Neuronal stem cell (in vitro differentiated cells): ENCODE results near the gene SLC6A4.

Experiments
- DNase-seq: peaks from one replicate; pipeline ENCODE4 v3.0.0-alpha.2; 2013; ENCODE audit warnings: low spot score
- H2AFZ ChIP-seq: one replicate; pipeline ENCODE4 v1.6.1; 2013; ENCODE audit warnings: mild to moderate bottlenecking, low read length, inconsistent platforms
- H2AK5ac ChIP-seq: 2 replicates; pipeline ENCODE4 v1.6.1; 2013; ENCODE audit warnings: low read depth, mild to moderate bottlenecking, inconsistent platforms, low read length, moderate library complexity, mixed read lengths
- H2BK120ac ChIP-seq: 2 replicates; pipeline ENCODE4 v1.6.1; 2013; ENCODE audit warnings: low read depth, mild to moderate bottlenecking, inconsistent platforms, low read length, moderate library complexity, mixed read lengths
- H2BK12ac ChIP-seq: one replicate; pipeline ENCODE4 v1.6.1; 2013; ENCODE audit warnings: low read length, inconsistent platforms
- H2BK15ac ChIP-seq: 2 replicates; pipeline ENCODE4 v1.6.1; 2013; ENCODE audit warnings: mild to moderate bottlenecking, low read length, inconsistent platforms, mixed read lengths
- H2BK5ac ChIP-seq: one replicate; pipeline ENCODE4 v1.6.1; 2013; ENCODE audit warnings: inconsistent platforms, mild to moderate bottlenecking, low read length, moderate library complexity
- H3K14ac ChIP-seq: one replicate; pipeline ENCODE4 v1.6.1; 2013; ENCODE audit warnings: low read length, inconsistent platforms
- H3K18ac ChIP-seq: 2 replicates; pipeline ENCODE4 v1.6.1; 2013; ENCODE audit warnings: low read length, inconsistent platforms
- H3K23ac ChIP-seq: 2 replicates; pipeline ENCODE4 v1.6.1; 2013; ENCODE audit warnings: low read depth, mild to moderate bottlenecking, mixed read lengths, low read length, inconsistent platforms; ENCODE audit not compliant: poor library complexity
- H3K27ac ChIP-seq: replicated peaks from 3 replicates; pipeline ENCODE4 v1.5.1; 2013; ENCODE audit warnings: low read length, inconsistent platforms
- H3K27me3 ChIP-seq, 3 experiments: 2 replicates each; pipeline ENCODE4 v1.6.1; 2013; ENCODE audit warnings: low read length in 3 of 3, mild to moderate bottlenecking in 2 of 3, inconsistent platforms in 1 of 3, low read depth in 1 of 3, mixed read lengths in 1 of 3, moderate library complexity in 1 of 3; ENCODE audit not compliant: control insufficient read depth in 3 of 3, insufficient read depth in 3 of 3
- H3K36me3 ChIP-seq, 2 donors: replicated peaks in 1 of 2; 2 replicates each; pipeline ENCODE4 v1.6.1; 2013; ENCODE audit warnings: low read length in 2 of 2; ENCODE audit not compliant: control insufficient read depth in 2 of 2, insufficient read depth in 2 of 2
- H3K4ac ChIP-seq: 2 replicates; pipeline ENCODE4 v1.6.1; 2013; ENCODE audit warnings: inconsistent platforms, mild to moderate bottlenecking, low read length, moderate library complexity
- H3K4me1 ChIP-seq, 2 donors: 1 replicate in 1 of 2; 2 replicates in 1 of 2; pipeline ENCODE4 v1.6.1; 2013; ENCODE audit warnings: low read length in 2 of 2, low read depth in 1 of 2; ENCODE audit not compliant: control insufficient read depth in 2 of 2, insufficient read depth in 1 of 2
- H3K4me2 ChIP-seq: one replicate; pipeline ENCODE4 v1.6.1; 2013; ENCODE audit warnings: mild to moderate bottlenecking, low read length, inconsistent platforms; ENCODE audit not compliant: insufficient read depth, poor library complexity, severe bottlenecking
- H3K4me3 ChIP-seq, 2 donors: 2 replicates each; pipeline ENCODE4 v1.5.1; 2013; ENCODE audit warnings: low read length in 2 of 2, mild to moderate bottlenecking in 2 of 2, inconsistent platforms in 1 of 2, moderate library complexity in 1 of 2
- H3K79me1 ChIP-seq: one replicate; pipeline ENCODE4 v1.6.1; 2013; ENCODE audit warnings: low read depth, mild to moderate bottlenecking, inconsistent platforms, low read length, moderate library complexity
- H3K9ac ChIP-seq: one replicate; pipeline ENCODE4 v1.6.1; 2013; ENCODE audit warnings: mild to moderate bottlenecking, low read depth, low read length, inconsistent platforms; ENCODE audit not compliant: poor library complexity
- H3K9me3 ChIP-seq, 2 donors: replicated peaks in 1 of 2; 2 replicates each; pipeline versions ENCODE3 to v1.6.1; 2013; ENCODE audit warnings: low read length in 2 of 2, mild to moderate bottlenecking in 2 of 2, inconsistent platforms in 1 of 2, low read depth in 1 of 2, mixed read lengths in 1 of 2, moderate library complexity in 1 of 2; ENCODE audit not compliant: control insufficient read depth in 2 of 2, insufficient read depth in 1 of 2
- H4K8ac ChIP-seq: one replicate; pipeline ENCODE4 v1.6.1; 2013; ENCODE audit warnings: low read depth, mild to moderate bottlenecking, inconsistent platforms, low read length, moderate library complexity
- H4K91ac ChIP-seq: one replicate; pipeline ENCODE4 v1.6.1; 2013; ENCODE audit warnings: low read length, low read depth, mild to moderate bottlenecking, inconsistent platforms; ENCODE audit not compliant: poor library complexity
- whole genome bisulfite sequencing, 2 donors: extraction: QIAGEN DNeasy Blood & Tissue Kit; methylation state at CpG; one replicate each; pipeline ENCODE4 v1.1.7; 2013; ENCODE audit warnings: missing lambda C conversion rate in 2 of 2, mixed read lengths in 1 of 2; ENCODE audit not compliant: insufficient read length in 2 of 2, insufficient replicate concordance in 1 of 2; ENCODE audit errors: extremely low coverage in 2 of 2; 5-methylcytosine and 5-hydroxymethylcytosine counted together

The SLC6A4 gene

DNA sequence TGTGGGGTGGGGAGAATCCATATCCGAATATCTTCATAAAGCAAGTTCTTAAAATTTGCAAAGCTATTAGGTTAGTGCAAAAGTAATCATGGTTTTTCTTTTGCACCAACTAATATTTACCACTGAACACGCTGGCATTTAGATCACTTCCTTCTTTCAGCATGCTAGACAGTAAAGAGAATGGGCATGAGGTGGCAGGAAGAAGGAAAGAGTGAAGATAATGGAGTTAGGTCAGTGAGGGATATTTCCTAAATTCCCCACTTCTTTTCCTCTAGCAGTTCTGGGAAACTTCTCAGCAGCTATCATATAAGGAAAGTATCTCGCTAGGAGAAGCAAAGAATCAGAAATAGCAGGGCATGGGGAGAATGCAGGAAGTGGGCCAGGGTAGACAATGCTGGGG lies 39.0 kb downstream of the SLC6A4 start:
- no peak overlapping the region for H4K91ac ChIP-seq
- H2AK5ac ChIP-seq, result no peak overlapping the region
- H2BK120ac ChIP-seq, result no peak overlapping the region
- H3K27ac ChIP-seq, result no peak overlapping the region
- no peaks in the 10 kb centered on the region for H3K9me3 ChIP-seq
- H4K8ac ChIP-seq, result no peak overlapping the region
- no peak overlapping the region for H3K14ac ChIP-seq
- peaks cover 0 to 2% (median 0%) of the 10 kb centered on the region in 3 experiments for H3K27me3 ChIP-seq
- no peak overlapping the region for H2BK5ac ChIP-seq
- H3K9ac ChIP-seq, result no peak overlapping the region
- no peak for DNase-seq
- no peak overlapping the region for H3K18ac ChIP-seq
- H3K4me1 ChIP-seq, result no peaks in the 10 kb centered on the region
- no peak overlapping the region for H2BK15ac ChIP-seq
- H3K79me1 ChIP-seq, result no peaks in the 10 kb centered on the region
- H3K36me3 ChIP-seq, result no peaks in the 10 kb centered on the region
- no peak overlapping the region for H2AFZ ChIP-seq
- no peak overlapping the region for H3K4me3 ChIP-seq
- no CpG with 5 or more reads among the region's 3 CpGs for WGBS, 2 donors
- no peak overlapping the region for H3K4me2 ChIP-seq
- no peak overlapping the region for H3K4ac ChIP-seq
- H3K23ac ChIP-seq, result no peak overlapping the region
- H2BK12ac ChIP-seq, result no peak overlapping the region

DNA sequence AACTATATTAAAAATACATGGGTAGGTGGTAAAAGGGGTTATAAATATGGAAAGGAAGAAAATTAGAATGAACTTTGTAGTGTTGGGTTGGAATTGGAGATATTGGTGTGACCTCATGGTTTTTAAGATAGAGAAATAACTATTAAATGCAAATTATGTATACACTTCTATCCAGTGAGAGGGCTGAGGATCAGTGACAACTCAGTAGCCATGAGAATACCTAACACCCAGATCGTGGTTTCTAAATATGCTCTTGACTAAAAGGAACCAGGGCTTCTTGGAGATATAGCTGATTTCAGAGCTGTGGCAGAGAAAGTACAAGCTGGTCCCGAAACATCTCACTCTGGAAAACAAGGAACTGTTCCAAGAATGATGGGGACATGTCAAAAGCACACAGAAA lies 44.4 kb downstream of the SLC6A4 start:
- Histone ChIP-seq H2AFZ (no peak overlapping the region), H2BK15ac (no peak overlapping the region), H3K27ac (no peak overlapping the region), H3K36me3 (peaks cover 2 to 27% of the 10 kb centered on the region in 2 donors), H3K4me1 (no peaks in the 10 kb centered on the region), H4K91ac (no peak overlapping the region), H2BK120ac (no peak overlapping the region), H4K8ac (no peak overlapping the region), H3K4me2 (no peak overlapping the region), H3K27me3 (no peaks in the 10 kb centered on the region), H3K14ac (no peak overlapping the region), H2BK12ac (no peak overlapping the region), H3K9me3 (no peaks in the 10 kb centered on the region), H3K9ac (no peak overlapping the region), H3K23ac (no peak overlapping the region), H3K4ac (no peak overlapping the region), H3K79me1 (no peaks in the 10 kb centered on the region), H3K4me3 (no peak overlapping the region), H2AK5ac (no peak overlapping the region), H2BK5ac (no peak overlapping the region), H3K18ac (no peak overlapping the region)
- no CpG with 5 or more reads among the region's 2 CpGs for WGBS, 2 donors
- DNase-seq, result no peak

DNA sequence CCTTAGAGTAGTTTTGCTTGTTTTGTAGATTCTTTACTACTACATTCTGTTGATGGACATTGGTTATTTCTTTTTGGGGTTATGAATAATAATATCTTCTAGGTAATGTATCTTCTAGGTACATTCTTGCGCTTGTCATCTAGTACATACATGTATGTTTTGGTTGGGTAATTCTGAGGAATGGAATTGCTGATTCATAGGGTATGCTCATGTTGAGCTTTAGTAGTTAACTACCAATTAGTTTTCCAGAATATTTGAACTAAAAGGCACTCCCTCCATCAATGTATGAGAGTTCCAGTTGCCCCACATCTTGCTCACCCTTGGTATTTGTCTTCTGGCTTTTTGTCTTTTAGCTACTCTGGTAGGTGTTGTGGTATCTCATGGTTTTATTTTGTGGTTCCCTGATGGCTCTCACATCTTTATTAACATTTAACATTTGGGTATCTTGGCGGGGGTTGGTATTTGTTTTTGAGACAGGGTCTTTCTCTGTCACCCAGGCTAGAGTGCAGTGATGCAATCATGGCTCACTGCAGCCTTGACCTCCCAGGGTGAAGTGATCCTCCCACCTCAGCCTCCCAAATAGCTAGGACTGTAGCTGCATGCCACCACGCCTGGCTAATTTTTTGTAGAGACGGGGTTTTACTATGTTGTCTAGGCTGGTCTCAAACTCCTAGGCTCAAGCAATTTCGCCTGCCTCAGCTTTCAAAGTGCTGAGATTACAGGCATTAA lies 47.1 kb downstream of the SLC6A4 start:
- no peak overlapping the region for H4K8ac ChIP-seq
- no peak overlapping the region for H2BK5ac ChIP-seq
- no peak overlapping the region for H3K9ac ChIP-seq
- H3K23ac ChIP-seq, result no peak overlapping the region
- no peak overlapping the region for H3K27ac ChIP-seq
- no peak overlapping the region for H2AK5ac ChIP-seq
- no peak for DNase-seq
- no peak overlapping the region for H3K14ac ChIP-seq
- no peaks in the 10 kb centered on the region for H3K27me3 ChIP-seq
- no CpG with 5 or more reads among the region's 5 CpGs for WGBS, 2 donors
- H3K36me3 ChIP-seq, result peaks cover 7 to 54% of the 10 kb centered on the region in 2 donors
- H4K91ac ChIP-seq, result no peak overlapping the region
- no peaks in the 10 kb centered on the region for H3K9me3 ChIP-seq
- H2BK15ac ChIP-seq, result no peak overlapping the region
- H3K4me3 ChIP-seq, result no peak overlapping the region
- no peak overlapping the region for H2BK120ac ChIP-seq
- H2BK12ac ChIP-seq, result no peak overlapping the region
- H3K18ac ChIP-seq, result no peak overlapping the region
- H3K4me2 ChIP-seq, result no peak overlapping the region
- H2AFZ ChIP-seq, result no peak overlapping the region
- no peak overlapping the region for H3K4ac ChIP-seq
- no peaks in the 10 kb centered on the region for H3K79me1 ChIP-seq
- H3K4me1 ChIP-seq, result no peaks in the 10 kb centered on the region

DNA sequence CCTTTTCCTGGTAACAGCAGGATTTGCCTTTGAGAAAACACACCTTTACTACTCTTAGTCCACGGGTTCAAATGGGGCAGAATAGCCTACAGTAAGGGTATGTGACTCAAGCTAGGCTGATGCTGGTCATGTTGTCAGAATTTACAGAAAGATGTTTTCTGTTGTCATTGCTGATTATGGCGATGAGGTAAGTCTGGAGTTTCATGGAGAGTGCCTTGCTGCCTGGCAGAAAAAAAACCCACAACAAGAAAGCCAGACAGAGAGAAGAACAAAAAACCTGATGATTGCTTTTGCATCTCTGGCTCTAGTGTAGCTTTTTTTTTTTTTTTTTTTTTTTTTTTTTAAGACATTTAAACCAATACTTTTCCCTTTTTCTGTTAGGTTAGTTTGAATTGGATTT lies 47.9 kb downstream of the SLC6A4 start:
- no peak overlapping the region for H3K4ac ChIP-seq
- H3K9ac ChIP-seq, result no peak overlapping the region
- H2AFZ ChIP-seq, result no peak overlapping the region
- no peak overlapping the region for H2BK12ac ChIP-seq
- H3K14ac ChIP-seq, result no peak overlapping the region
- no peak for DNase-seq
- no peak overlapping the region for H3K4me2 ChIP-seq
- H3K79me1 ChIP-seq, result no peaks in the 10 kb centered on the region
- no peak overlapping the region for H2BK120ac ChIP-seq
- no peaks in the 10 kb centered on the region for H3K4me1 ChIP-seq
- no peak overlapping the region for H4K8ac ChIP-seq
- no peak overlapping the region for H2AK5ac ChIP-seq
- H2BK5ac ChIP-seq, result no peak overlapping the region
- no peaks in the 10 kb centered on the region for H3K9me3 ChIP-seq
- no peak overlapping the region for H3K18ac ChIP-seq
- no peak overlapping the region for H4K91ac ChIP-seq
- no peak overlapping the region for H3K4me3 ChIP-seq
- no peaks in the 10 kb centered on the region for H3K27me3 ChIP-seq
- no peak overlapping the region for H3K27ac ChIP-seq
- peaks cover 7 to 60% of the 10 kb centered on the region in 2 donors for H3K36me3 ChIP-seq
- H2BK15ac ChIP-seq, result no peak overlapping the region
- no CpG with 5 or more reads among the region's 2 CpGs for WGBS, 2 donors
- H3K23ac ChIP-seq, result no peak overlapping the region
